Dendritic cell treated with granulocyte-macrophage colony-stimulating factor and Interleukin-4, amounts not matched to agents 40 ng/mL and 50 ng/mL, for 4 days (primary cell): Measurements from ENCODE around the gene SPTSSB.

Experiments
- H3K27ac Mint-ChIP-seq: one replicate; pipeline ENCODE4 v1.8.0; 2022; ENCODE audit warnings: mild to moderate bottlenecking, mixed read lengths
- H3K27me3 Mint-ChIP-seq: one replicate; pipeline ENCODE4 v1.8.0; 2022; ENCODE audit warnings: mild to moderate bottlenecking, mixed read lengths
- H3K36me3 Mint-ChIP-seq: one replicate; pipeline ENCODE4 v1.8.0; 2022; ENCODE audit warnings: low read depth, mixed read lengths
- H3K4me1 Mint-ChIP-seq: one replicate; pipeline ENCODE4 v1.8.0; 2022; ENCODE audit warnings: low read depth, mixed read lengths
- H3K4me3 Mint-ChIP-seq: one replicate; pipeline ENCODE4 v1.8.0; 2022; ENCODE audit warnings: mild to moderate bottlenecking, moderate library complexity, mixed read lengths
- H3K9me3 Mint-ChIP-seq: one replicate; pipeline ENCODE4 v1.8.0; 2022; ENCODE audit warnings: mixed read lengths
- intact Hi-C: fragments of 100-400 bp; cut with micrococcal nuclease; formaldehyde crosslinking; loops from one replicate; pipeline ENCODE4 v1.15.0; 2022

The SPTSSB gene

GRCh38 chr3:161405087-161405486, 33.8 kb upstream of the SPTSSB start:
- Mint-ChIP-seq H3K27ac (no peak overlapping the region), H3K27me3 (peaks cover under 1% of the 10 kb centered on the region), H3K4me3 (no peak overlapping the region), H3K9me3 (no peaks in the 10 kb centered on the region), H3K36me3 (no peaks in the 10 kb centered on the region), H3K4me1 (peaks cover 7% of the 10 kb centered on the region)
- intact Hi-C loops, result loop anchor here (10.0 kb wide), 1 partner anchor 100 kb away; no protein-coding TSS in a partner anchor

DNA sequence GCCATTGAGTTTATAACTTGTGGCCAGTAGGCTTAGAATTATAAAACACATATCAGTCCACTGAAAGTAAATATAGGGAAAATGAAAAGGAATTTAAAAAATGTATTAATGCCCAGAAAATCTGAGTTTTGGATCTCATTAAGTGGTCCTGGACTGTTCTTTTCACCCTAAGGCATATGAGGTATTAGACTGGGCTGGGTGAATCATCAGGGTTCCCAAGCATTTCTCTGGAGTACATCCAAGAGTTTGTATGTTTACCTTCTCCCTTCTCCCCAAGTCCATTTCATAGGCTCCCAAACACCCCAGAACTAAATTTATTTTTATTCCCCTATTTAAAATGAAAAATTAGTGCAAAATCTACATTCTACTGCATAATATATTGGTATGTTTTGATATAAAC, 31.9 kb upstream of the SPTSSB start:
- H3K4me1 Mint-ChIP-seq, result peaks cover 7% of the 10 kb centered on the region
- H3K4me3 Mint-ChIP-seq, result no peak overlapping the region
- no peak overlapping the region for H3K27ac Mint-ChIP-seq
- peaks cover 7% of the 10 kb centered on the region for H3K9me3 Mint-ChIP-seq
- intact Hi-C loops, result loop anchor here (10.0 kb wide), 1 partner anchor 98 kb away; no protein-coding TSS in a partner anchor
- no peaks in the 10 kb centered on the region for H3K36me3 Mint-ChIP-seq
- H3K27me3 Mint-ChIP-seq, result peaks cover 5% of the 10 kb centered on the region

DNA sequence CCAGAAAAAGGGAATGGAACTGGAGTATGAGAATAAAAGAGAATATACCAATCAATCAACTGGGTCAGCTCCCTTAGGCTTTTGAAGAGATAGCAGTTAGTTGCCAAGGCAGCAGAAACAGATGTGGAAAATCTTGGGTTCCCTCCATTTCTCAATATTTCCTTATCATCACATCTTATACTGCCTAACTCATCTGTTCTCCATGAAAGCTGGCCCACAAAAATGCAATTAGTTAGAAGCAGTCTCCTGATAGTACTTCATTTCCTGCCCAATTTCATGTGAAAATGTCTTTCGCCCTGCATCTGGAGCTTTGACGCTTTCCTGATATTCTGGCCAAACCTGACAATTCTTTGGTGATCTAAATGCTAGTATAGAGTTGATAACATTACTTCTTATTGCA, 30.1 kb upstream of the SPTSSB start:
- Mint-ChIP-seq H3K27ac (no peak overlapping the region), H3K27me3 (peaks cover 5% of the 10 kb centered on the region), H3K4me1 (peaks cover 7% of the 10 kb centered on the region), H3K36me3 (no peaks in the 10 kb centered on the region), H3K4me3 (no peak overlapping the region), H3K9me3 (peaks cover 7% of the 10 kb centered on the region)
- intact Hi-C loops, result loop anchor here (10.0 kb wide), 1 partner anchor 97 kb away; no protein-coding TSS in a partner anchor

DNA sequence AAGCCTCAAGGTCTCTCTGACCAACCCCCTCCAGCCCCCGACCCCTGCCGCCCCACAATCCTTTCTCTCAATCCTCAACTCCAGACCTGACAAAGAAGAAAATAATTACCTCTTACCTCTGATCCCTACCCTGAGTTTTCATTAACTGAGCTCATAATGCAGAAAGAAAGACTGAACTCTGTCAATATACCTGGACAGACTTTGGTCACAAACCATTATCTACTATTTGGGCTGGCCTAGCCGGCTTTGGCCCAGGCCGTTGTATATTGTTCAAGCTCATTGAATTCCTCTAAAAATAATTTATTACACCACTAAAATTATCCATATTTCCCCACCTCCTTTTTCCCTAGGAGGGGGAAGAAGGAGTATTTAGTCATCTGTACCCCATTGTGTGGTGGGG, 29.3 kb upstream of the SPTSSB start:
- Mint-ChIP-seq H3K27ac (no peak overlapping the region), H3K9me3 (peaks cover 7% of the 10 kb centered on the region), H3K27me3 (peaks cover 5% of the 10 kb centered on the region), H3K36me3 (no peaks in the 10 kb centered on the region), H3K4me1 (peaks cover under 1% of the 10 kb centered on the region), H3K4me3 (no peak overlapping the region)
- intact Hi-C loops, result loop anchor here (10.0 kb wide), 1 partner anchor 96 kb away; no protein-coding TSS in a partner anchor

- Mint-ChIP-seq H3K36me3 (no peaks in the 10 kb centered on the region), H3K4me1 (peaks cover 35% of the 10 kb centered on the region), H3K27ac (no peak overlapping the region), H3K9me3 (peaks cover 7% of the 10 kb centered on the region), H3K4me3 (no peak overlapping the region), H3K27me3 (peaks cover 5% of the 10 kb centered on the region)
- intact Hi-C loops, result no loop called here
These were observed 24.0 kb upstream of the SPTSSB start for GRCh38 chr3:161395115-161396012.

- Mint-ChIP-seq H3K27me3 (no peaks in the 10 kb centered on the region), H3K4me1 (peaks cover 44% of the 10 kb centered on the region), H3K4me3 (no peak overlapping the region), H3K9me3 (no peaks in the 10 kb centered on the region), H3K27ac (no peak overlapping the region), H3K36me3 (no peaks in the 10 kb centered on the region)
- intact Hi-C loops, result no loop called here
These were observed 22.5 kb upstream of the SPTSSB start for GRCh38 chr3:161393803-161394202.

GRCh38 chr3:161393310-161393709, 22.0 kb upstream of the SPTSSB start:
- Mint-ChIP-seq H3K4me1 (peaks cover 48% of the 10 kb centered on the region), H3K36me3 (no peaks in the 10 kb centered on the region), H3K4me3 (no peak overlapping the region), H3K9me3 (no peaks in the 10 kb centered on the region), H3K27ac (no peak overlapping the region), H3K27me3 (no peaks in the 10 kb centered on the region)
- intact Hi-C loops, result no loop called here

DNA sequence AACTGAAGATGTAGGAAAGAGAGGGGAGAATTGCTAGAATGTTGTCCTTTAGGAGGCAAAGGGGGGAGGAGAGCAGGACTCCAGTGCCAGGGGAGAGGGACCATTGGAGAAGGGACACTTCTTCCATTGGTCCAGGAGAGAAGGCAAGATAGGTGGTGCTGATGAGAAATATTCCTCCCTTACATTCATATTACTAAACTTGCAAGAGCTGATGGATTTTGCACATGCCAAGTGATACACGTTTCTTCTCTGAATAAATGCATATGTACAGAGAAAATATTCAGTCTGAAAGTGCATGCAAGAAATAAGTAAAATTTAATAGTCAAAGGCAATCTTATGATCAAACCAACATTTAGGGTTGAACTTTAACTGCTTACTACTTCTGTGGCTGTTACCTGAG, 21.5 kb upstream of the SPTSSB start:
- H3K36me3 Mint-ChIP-seq, result no peaks in the 10 kb centered on the region
- no peaks in the 10 kb centered on the region for H3K9me3 Mint-ChIP-seq
- intact Hi-C loops, result no loop called here
- H3K4me1 Mint-ChIP-seq, result peaks cover 52% of the 10 kb centered on the region
- H3K27ac Mint-ChIP-seq, result no peak overlapping the region
- H3K27me3 Mint-ChIP-seq, result no peaks in the 10 kb centered on the region
- no peak overlapping the region for H3K4me3 Mint-ChIP-seq

- Mint-ChIP-seq H3K27ac (peak overlapping the region; percentile 73), H3K27me3 (no peaks in the 10 kb centered on the region), H3K36me3 (no peaks in the 10 kb centered on the region), H3K4me1 (peaks cover 67% of the 10 kb centered on the region), H3K9me3 (no peaks in the 10 kb centered on the region), H3K4me3 (no peak overlapping the region)
- intact Hi-C loops, result no loop called here
These were observed 18.9 kb upstream of the SPTSSB start for GRCh38 chr3:161390200-161390599.

- Mint-ChIP-seq H3K9me3 (no peaks in the 10 kb centered on the region), H3K27me3 (no peaks in the 10 kb centered on the region), H3K27ac (peak overlapping the region; percentile 73), H3K36me3 (no peaks in the 10 kb centered on the region), H3K4me1 (peaks cover 62% of the 10 kb centered on the region), H3K4me3 (no peak overlapping the region)
- intact Hi-C loops, result no loop called here
These were observed 18.2 kb upstream of the SPTSSB start for GRCh38 chr3:161389445-161390035.

DNA sequence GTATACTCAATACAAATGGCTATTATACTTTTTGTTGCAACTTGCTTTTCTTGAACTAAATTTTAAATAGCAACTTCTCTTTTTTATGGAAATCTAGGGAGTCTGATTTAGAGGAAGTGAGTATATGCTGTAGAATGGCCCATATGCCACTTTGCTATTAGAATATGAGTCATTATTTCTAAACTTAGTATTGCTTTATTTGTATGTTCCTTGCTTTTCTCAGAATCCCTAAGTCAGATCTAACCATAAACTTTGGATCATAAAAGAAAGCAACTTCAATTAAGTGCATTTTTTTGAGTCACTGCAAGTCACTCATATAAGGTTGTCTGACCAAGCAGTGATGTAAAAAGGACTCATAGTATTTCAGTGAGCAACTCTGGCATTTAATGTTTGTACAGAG, 17.5 kb upstream of the SPTSSB start:
- H3K4me3 Mint-ChIP-seq, result no peak overlapping the region
- H3K4me1 Mint-ChIP-seq, result peaks cover 56% of the 10 kb centered on the region
- no peaks in the 10 kb centered on the region for H3K27me3 Mint-ChIP-seq
- H3K36me3 Mint-ChIP-seq, result no peaks in the 10 kb centered on the region
- H3K9me3 Mint-ChIP-seq, result no peaks in the 10 kb centered on the region
- intact Hi-C loops, result no loop called here
- peak overlapping the region; percentile 52 for H3K27ac Mint-ChIP-seq

DNA sequence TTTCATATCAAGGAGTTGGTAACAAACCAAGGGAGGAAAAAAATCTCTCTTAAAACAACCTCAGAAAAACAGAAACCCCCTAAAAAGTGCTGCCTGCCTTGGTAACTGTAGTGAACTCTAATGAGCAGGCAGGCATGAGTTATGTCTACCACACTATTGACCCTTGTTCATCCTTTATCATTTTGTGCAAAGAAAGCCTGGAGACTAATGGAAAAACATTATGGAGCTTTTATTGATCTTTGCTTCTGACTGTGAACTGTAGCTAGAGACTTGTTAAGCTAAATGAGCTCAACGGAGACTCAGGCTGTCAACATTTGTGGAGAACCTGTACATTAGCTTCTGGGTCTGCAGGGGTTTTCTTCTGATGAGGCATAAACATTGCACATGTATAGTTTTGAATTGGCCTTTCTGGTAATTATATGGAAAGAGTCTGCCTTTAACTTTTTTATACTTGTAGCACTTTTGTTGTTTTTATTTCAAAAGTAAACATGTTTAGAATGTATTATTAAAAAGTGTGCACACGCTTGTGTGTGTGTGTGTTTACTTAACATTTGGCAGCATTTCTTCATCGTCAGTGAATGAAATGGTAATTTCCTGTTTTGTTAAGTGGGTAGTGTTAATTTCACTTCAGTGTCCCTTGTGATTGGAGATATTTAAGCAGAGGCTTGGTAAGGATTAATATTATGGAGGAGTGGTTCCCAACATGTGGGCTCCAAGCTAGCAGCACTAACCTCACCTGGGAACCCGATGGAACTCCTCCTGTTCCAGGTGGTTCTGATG, 15.9 kb upstream of the SPTSSB start:
- Mint-ChIP-seq H3K27ac (peak overlapping the region; percentile 75), H3K36me3 (no peaks in the 10 kb centered on the region), H3K9me3 (no peaks in the 10 kb centered on the region), H3K4me3 (no peak overlapping the region), H3K27me3 (peaks cover 2% of the 10 kb centered on the region), H3K4me1 (peaks cover 45% of the 10 kb centered on the region)
- intact Hi-C loops, result no loop called here

DNA sequence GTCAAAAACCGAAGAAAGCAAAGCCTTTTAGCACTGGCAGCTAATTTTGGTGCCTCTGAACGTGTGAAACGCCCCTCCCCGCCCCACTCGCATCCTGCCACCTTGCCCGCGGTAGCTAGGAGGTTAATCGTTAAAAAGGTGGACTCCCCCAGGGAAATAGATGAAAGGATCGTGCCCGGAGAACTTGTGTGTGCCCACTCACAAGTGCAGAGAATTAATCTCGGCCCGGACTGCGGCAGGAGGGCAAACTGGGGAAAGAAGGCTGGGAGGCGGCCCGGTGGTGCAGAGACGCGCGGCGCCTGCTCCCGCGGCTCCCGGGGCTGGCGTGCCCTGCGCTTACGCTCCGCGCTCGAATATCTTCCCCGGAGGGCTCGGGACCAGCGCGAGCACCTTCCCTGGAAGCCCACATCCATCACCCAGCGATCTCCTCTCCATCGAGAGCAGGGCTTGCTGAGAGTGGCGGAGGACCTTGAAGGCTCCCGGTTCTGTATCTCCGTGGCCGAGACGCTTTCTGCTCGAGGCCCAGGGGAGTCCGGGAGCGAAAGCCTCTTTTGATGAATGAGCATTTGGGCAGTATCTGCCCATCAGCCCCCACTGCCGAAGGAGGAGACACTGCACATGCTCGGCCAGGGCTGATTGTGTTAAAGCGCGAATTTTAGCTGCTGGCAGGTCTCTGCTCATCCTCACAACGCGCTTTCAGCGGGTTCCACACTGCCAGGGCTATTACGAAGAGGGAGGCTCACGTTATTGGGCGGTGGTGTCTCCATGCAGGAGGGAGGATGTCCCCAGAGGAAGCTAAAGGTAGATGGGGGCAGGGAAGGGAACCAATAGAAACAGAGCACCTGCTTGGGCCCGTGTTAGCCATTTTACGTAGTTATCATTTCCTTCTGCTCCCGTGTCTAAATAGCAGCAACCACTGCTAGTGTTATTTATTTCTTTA, 1.3 kb upstream of the SPTSSB start:
- Mint-ChIP-seq H3K4me1 (peaks cover 19% of the 10 kb centered on the region), H3K9me3 (no peaks in the 10 kb centered on the region), H3K4me3 (peak overlapping the region; percentile 83), H3K36me3 (no peaks in the 10 kb centered on the region), H3K27ac (peak overlapping the region; percentile 28), H3K27me3 (peaks cover 83% of the 10 kb centered on the region)
- intact Hi-C loops, result no loop called here
